HEK293 (cell line): Measurements from ENCODE around the gene SIAE.

Experiments
- CTCF ChIA-PET: fragments of 350-600 bp; formaldehyde crosslinking; extraction: SDS; loops from one replicate; lab custom pipeline; 2021; ENCODE audit warnings: antibody characterized with exemption; lab: Yijun Ruan, JAX
- POLR2A ChIA-PET: fragments of 300-600 bp; formaldehyde crosslinking; extraction: SDS; loops from one replicate; lab custom pipeline; 2020; ENCODE audit warnings: antibody characterized with exemption, inconsistent platforms; lab: Yijun Ruan, JAX
- H3K27ac ChIP-seq: fragments of 200-500 bp; sonication (Bioruptor generic); 2 replicates; pipeline ENCODE4 v1.5.1; 2014; ENCODE audit warnings: low read depth, low read length, control low read depth, inconsistent platforms; ENCODE audit errors: extremely low read depth
- H3K36me3 ChIP-seq, 2 experiments: fragments of 200-500 bp in 1 of 2; sonication (Bioruptor generic) in 1 of 2; 1 replicate in 1 of 2; 2 replicates in 1 of 2; pipeline ENCODE4 v1.5.1; 2014 to 2017; ENCODE audit warnings: inconsistent platforms in 2 of 2, low read length in 2 of 2; ENCODE audit not compliant: control insufficient read depth in 2 of 2, insufficient read depth in 1 of 2
- H3K4me1 ChIP-seq: fragments of 200-500 bp; sonication (Bioruptor generic); 2 replicates; pipeline ENCODE4 v1.5.1; 2014; ENCODE audit warnings: mild to moderate bottlenecking, low read length, inconsistent platforms; ENCODE audit not compliant: control insufficient read depth, insufficient read depth
- H3K4me3 ChIP-seq: 2 replicates; pipeline ENCODE4 v1.5.1; 2011; ENCODE audit warnings: low read depth, mild to moderate bottlenecking, control low read depth, low read length, moderate library complexity
- H3K9me3 ChIP-seq: fragments of 200-500 bp; sonication (Bioruptor generic); 2 replicates; pipeline ENCODE4 v1.5.1; 2014; ENCODE audit warnings: low read depth, low read length, inconsistent platforms; ENCODE audit not compliant: control insufficient read depth, insufficient read depth
- EGR2 ChIP-seq: fragments of 450-650 bp; formaldehyde crosslinking; IDR thresholded peaks from 2 replicates; pipeline ENCODE4 v1.5.1; 2016; ENCODE audit warnings: low read depth, missing biosample characterization, missing genetic modification characterization
- HOXA7 ChIP-seq: sonication (generic); formaldehyde crosslinking; IDR thresholded peaks from 2 replicates; pipeline ENCODE4 v1.8.1; 2022; ENCODE audit warnings: missing genetic modification reagents, borderline replicate concordance
- HOXD13 ChIP-seq: sonication (generic); formaldehyde crosslinking; IDR thresholded peaks from 2 replicates; pipeline ENCODE4 v1.8.0; 2022; ENCODE audit warnings: missing genetic modification reagents, borderline replicate concordance
- IKZF3 ChIP-seq: fragments of 450-650 bp; IDR thresholded peaks from 2 replicates; pipeline ENCODE4 v1.5.0; 2018; ENCODE audit warnings: missing biosample characterization, mild to moderate bottlenecking, missing genetic modification characterization, moderate library complexity
- ZFHX2 ChIP-seq: fragments of 450-650 bp; formaldehyde crosslinking; conservative IDR thresholded peaks from 2 replicates; pipeline ENCODE4 v1.5.1; 2016; ENCODE audit warnings: missing biosample characterization, missing genetic modification characterization
- ZFP41 ChIP-seq: fragments of 450-650 bp; formaldehyde crosslinking; IDR thresholded peaks from 2 replicates; pipeline ENCODE4 v1.5.1; 2016; ENCODE audit warnings: missing biosample characterization, missing genetic modification characterization, borderline replicate concordance
- ZNF16 ChIP-seq: fragments of 450-650 bp; formaldehyde crosslinking; IDR thresholded peaks from 2 replicates; pipeline ENCODE4 v1.5.1; 2016; ENCODE audit warnings: low read depth, missing biosample characterization, missing genetic modification characterization
- ZNF169 ChIP-seq: fragments of 450-650 bp; formaldehyde crosslinking; IDR thresholded peaks from 2 replicates; pipeline ENCODE4 v1.5.1; 2016; ENCODE audit warnings: missing biosample characterization, missing genetic modification characterization
- ZNF2 ChIP-seq: fragments of 450-650 bp; formaldehyde crosslinking; IDR thresholded peaks from 2 replicates; pipeline ENCODE4 v1.5.1; 2016; ENCODE audit warnings: missing biosample characterization, missing genetic modification characterization
- ZNF423 ChIP-seq: fragments of 450-650 bp; formaldehyde crosslinking; IDR thresholded peaks from 2 replicates; pipeline ENCODE4 v1.5.1; 2016; ENCODE audit warnings: missing biosample characterization, missing genetic modification characterization
- ZNF501 ChIP-seq: fragments of 450-650 bp; formaldehyde crosslinking; IDR thresholded peaks from 2 replicates; pipeline ENCODE4 v1.5.1; 2016; ENCODE audit warnings: missing biosample characterization, missing genetic modification characterization
- ZNF571 ChIP-seq: fragments of 450-650 bp; formaldehyde crosslinking; IDR thresholded peaks from 2 replicates; pipeline ENCODE4 v1.5.0; 2017; ENCODE audit warnings: missing biosample characterization, missing genetic modification characterization
- ZNF701 ChIP-seq: fragments of 450-650 bp; formaldehyde crosslinking; IDR thresholded peaks from 2 replicates; pipeline ENCODE4 v1.5.1; 2016; ENCODE audit warnings: missing biosample characterization, missing genetic modification characterization
- ZNF768 ChIP-seq: fragments of 450-650 bp; formaldehyde crosslinking; IDR thresholded peaks from 2 replicates; pipeline ENCODE4 v1.5.1; 2018; ENCODE audit warnings: missing biosample characterization, mild to moderate bottlenecking, missing genetic modification characterization
- ZXDB ChIP-seq: fragments of 450-650 bp; formaldehyde crosslinking; IDR thresholded peaks from 2 replicates; pipeline ENCODE4 v1.5.1; 2016; ENCODE audit warnings: missing biosample characterization, missing genetic modification characterization
- TF ChIP-seq, protein P1 (sequence below): fragments of 450-650 bp; formaldehyde crosslinking; IDR thresholded peaks from 2 replicates; pipeline ENCODE4 v1.5.1; 2016; ENCODE audit warnings: missing biosample characterization, missing genetic modification characterization
- TF ChIP-seq, protein P2 (sequence below): fragments of 450-650 bp; formaldehyde crosslinking; IDR thresholded peaks from 2 replicates; pipeline ENCODE4 v1.5.1; 2017; ENCODE audit warnings: missing biosample characterization, missing genetic modification characterization
- TF ChIP-seq, protein P3 (sequence below): fragments of 450-650 bp; formaldehyde crosslinking; IDR thresholded peaks from 2 replicates; pipeline ENCODE4 v1.5.1; 2016; ENCODE audit warnings: missing biosample characterization, missing genetic modification characterization
- TF ChIP-seq, protein P4 (sequence below): fragments of 450-650 bp; formaldehyde crosslinking; IDR thresholded peaks from 2 replicates; pipeline ENCODE4 v1.5.1; 2016; ENCODE audit warnings: missing biosample characterization, missing genetic modification characterization
- TF ChIP-seq, protein P5 (sequence below): fragments of 450-650 bp; formaldehyde crosslinking; IDR thresholded peaks from 2 replicates; pipeline ENCODE4 v1.5.1; 2016; ENCODE audit warnings: missing biosample characterization, missing genetic modification characterization, borderline replicate concordance

The SIAE gene, protein sequence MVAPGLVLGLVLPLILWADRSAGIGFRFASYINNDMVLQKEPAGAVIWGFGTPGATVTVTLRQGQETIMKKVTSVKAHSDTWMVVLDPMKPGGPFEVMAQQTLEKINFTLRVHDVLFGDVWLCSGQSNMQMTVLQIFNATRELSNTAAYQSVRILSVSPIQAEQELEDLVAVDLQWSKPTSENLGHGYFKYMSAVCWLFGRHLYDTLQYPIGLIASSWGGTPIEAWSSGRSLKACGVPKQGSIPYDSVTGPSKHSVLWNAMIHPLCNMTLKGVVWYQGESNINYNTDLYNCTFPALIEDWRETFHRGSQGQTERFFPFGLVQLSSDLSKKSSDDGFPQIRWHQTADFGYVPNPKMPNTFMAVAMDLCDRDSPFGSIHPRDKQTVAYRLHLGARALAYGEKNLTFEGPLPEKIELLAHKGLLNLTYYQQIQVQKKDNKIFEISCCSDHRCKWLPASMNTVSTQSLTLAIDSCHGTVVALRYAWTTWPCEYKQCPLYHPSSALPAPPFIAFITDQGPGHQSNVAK

DNA sequence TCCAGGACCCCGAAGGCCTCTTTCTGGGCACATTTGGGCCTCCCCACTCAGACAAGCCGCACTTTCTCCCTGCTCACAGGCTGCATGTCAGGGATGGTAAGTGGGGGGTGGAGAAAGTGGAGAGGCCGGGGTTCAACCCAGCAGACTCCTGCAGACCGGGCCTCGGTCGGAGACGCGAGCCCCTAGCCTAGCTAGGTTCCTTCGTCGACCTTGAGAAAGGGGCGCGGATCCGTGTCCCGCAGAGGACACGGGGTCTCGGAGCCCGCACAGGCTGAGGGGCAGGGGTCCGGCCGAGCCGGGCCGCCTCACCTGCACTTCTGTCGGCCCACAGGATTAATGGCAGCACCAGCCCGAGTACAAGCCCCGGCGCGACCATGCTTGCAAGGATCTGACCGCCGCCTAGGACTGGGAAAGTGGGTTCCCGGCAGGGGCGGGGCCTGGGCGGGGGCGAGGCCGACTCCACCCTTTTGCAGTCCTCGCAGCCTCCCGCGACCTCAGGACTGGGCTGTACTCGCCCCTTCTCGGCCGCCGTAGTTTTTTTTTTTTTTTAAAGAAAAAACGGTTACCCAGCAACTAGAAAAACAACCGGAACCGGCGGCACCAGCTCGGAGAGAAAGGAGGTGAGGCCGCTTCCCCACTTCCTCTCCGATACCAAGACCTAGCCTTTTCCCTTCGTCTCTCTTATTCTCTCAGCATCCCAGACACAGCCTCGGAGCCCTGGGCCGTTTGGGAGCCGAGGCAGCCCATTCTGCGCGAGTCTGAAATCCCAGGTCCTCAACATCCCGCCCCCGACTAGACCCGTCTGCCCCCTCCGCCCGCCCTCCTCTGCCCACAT is at the start of gene SIAE, which contains the start of gene SPA17:
TSS of gene SIAE (minus strand) at position 407 of the 835 bp plus-strand sequence. CDS start at position 376, 31 bp downstream.
TSS of gene SPA17 (plus strand) at position 572 of the 835 bp plus-strand sequence. CDS start 1,361 bp downstream, outside the sequence.
- Histone ChIP-seq H3K9me3 (no peaks in the 10 kb centered on the region), H3K27ac (peak within 1 kb of the TSS; percentile 35; the same call in 1 of the 2 replicates), H3K4me3 (peak within 1 kb of the TSS; percentile 78), H3K36me3 (no peaks in the 10 kb centered on the region), H3K4me1 (no peaks in the 10 kb centered on the region; the same call in 1 of the 2 replicates)
- ChIA-PET CTCF (interaction anchor here (0.7 to 5.9 kb wide), 5 partner anchors 30 to 707 kb away, joined by 3 to 43 read pairs (median 4); no protein-coding TSS in a partner anchor), POLR2A (interaction anchor here (0.6 to 1.7 kb wide), 11 partner anchors 15 to 163 kb away, joined by 3 to 10 read pairs (median 5); partner anchors contain the start of genes MSANTD2 and NRGN)
- TF ChIP-seq, protein P1, sequence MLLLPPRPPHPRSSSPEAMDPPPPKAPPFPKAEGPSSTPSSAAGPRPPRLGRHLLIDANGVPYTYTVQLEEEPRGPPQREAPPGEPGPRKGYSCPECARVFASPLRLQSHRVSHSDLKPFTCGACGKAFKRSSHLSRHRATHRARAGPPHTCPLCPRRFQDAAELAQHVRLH (tag by site-specific recombination), result 0 out of 2 replicates have a peak, but pooled peaks have one; percentile 42
- TF ChIP-seq ZFP41 (tag by site-specific recombination) (no peak), HOXA7 (CRISPR knock-in tag) (no peak), ZNF571 (no peak), ZNF768 (tag by site-specific recombination) (no peak), ZNF16 (tag by site-specific recombination) (no peak), HOXD13 (CRISPR knock-in tag) (no peak), ZNF501 (tag by site-specific recombination) (no peak), ZNF423 (no peak), EGR2 (tag by site-specific recombination) (no peak), ZNF701 (tag by site-specific recombination) (no peak), ZXDB (peak; percentile 34; the same call in 1 of the 2 replicates), ZFHX2 (tag by site-specific recombination) (peak; percentile 19; the same call in 1 of the 2 replicates), ZNF2 (tag by site-specific recombination) (no peak), IKZF3 (tag by site-specific recombination) (no peak), ZNF169 (tag by site-specific recombination) (no peak)
- TF ChIP-seq, protein P2, sequence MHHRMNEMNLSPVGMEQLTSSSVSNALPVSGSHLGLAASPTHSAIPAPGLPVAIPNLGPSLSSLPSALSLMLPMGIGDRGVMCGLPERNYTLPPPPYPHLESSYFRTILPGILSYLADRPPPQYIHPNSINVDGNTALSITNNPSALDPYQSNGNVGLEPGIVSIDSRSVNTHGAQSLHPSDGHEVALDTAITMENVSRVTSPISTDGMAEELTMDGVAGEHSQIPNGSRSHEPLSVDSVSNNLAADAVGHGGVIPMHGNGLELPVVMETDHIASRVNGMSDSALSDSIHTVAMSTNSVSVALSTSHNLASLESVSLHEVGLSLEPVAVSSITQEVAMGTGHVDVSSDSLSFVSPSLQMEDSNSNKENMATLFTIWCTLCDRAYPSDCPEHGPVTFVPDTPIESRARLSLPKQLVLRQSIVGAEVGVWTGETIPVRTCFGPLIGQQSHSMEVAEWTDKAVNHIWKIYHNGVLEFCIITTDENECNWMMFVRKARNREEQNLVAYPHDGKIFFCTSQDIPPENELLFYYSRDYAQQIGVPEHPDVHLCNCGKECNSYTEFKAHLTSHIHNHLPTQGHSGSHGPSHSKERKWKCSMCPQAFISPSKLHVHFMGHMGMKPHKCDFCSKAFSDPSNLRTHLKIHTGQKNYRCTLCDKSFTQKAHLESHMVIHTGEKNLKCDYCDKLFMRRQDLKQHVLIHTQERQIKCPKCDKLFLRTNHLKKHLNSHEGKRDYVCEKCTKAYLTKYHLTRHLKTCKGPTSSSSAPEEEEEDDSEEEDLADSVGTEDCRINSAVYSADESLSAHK (tag by site-specific recombination), result no peak
- TF ChIP-seq, protein P3, sequence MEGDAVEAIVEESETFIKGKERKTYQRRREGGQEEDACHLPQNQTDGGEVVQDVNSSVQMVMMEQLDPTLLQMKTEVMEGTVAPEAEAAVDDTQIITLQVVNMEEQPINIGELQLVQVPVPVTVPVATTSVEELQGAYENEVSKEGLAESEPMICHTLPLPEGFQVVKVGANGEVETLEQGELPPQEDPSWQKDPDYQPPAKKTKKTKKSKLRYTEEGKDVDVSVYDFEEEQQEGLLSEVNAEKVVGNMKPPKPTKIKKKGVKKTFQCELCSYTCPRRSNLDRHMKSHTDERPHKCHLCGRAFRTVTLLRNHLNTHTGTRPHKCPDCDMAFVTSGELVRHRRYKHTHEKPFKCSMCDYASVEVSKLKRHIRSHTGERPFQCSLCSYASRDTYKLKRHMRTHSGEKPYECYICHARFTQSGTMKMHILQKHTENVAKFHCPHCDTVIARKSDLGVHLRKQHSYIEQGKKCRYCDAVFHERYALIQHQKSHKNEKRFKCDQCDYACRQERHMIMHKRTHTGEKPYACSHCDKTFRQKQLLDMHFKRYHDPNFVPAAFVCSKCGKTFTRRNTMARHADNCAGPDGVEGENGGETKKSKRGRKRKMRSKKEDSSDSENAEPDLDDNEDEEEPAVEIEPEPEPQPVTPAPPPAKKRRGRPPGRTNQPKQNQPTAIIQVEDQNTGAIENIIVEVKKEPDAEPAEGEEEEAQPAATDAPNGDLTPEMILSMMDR (tag by site-specific recombination), result no peak
- TF ChIP-seq, protein P4, sequence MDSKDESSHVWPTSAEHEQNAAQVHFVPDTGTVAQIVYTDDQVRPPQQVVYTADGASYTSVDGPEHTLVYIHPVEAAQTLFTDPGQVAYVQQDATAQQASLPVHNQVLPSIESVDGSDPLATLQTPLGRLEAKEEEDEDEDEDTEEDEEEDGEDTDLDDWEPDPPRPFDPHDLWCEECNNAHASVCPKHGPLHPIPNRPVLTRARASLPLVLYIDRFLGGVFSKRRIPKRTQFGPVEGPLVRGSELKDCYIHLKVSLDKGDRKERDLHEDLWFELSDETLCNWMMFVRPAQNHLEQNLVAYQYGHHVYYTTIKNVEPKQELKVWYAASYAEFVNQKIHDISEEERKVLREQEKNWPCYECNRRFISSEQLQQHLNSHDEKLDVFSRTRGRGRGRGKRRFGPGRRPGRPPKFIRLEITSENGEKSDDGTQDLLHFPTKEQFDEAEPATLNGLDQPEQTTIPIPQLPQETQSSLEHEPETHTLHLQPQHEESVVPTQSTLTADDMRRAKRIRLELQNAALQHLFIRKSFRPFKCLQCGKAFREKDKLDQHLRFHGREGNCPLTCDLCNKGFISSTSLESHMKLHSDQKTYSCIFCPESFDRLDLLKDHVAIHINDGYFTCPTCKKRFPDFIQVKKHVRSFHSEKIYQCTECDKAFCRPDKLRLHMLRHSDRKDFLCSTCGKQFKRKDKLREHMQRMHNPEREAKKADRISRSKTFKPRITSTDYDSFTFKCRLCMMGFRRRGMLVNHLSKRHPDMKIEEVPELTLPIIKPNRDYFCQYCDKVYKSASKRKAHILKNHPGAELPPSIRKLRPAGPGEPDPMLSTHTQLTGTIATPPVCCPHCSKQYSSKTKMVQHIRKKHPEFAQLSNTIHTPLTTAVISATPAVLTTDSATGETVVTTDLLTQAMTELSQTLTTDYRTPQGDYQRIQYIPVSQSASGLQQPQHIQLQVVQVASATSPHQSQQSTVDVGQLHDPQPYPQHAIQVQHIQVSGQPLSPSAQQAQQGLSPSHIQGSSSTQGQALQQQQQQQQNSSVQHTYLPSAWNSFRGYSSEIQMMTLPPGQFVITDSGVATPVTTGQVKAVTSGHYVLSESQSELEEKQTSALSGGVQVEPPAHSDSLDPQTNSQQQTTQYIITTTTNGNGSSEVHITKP (tag by site-specific recombination), result peak; percentile 98
- TF ChIP-seq, protein P5, sequence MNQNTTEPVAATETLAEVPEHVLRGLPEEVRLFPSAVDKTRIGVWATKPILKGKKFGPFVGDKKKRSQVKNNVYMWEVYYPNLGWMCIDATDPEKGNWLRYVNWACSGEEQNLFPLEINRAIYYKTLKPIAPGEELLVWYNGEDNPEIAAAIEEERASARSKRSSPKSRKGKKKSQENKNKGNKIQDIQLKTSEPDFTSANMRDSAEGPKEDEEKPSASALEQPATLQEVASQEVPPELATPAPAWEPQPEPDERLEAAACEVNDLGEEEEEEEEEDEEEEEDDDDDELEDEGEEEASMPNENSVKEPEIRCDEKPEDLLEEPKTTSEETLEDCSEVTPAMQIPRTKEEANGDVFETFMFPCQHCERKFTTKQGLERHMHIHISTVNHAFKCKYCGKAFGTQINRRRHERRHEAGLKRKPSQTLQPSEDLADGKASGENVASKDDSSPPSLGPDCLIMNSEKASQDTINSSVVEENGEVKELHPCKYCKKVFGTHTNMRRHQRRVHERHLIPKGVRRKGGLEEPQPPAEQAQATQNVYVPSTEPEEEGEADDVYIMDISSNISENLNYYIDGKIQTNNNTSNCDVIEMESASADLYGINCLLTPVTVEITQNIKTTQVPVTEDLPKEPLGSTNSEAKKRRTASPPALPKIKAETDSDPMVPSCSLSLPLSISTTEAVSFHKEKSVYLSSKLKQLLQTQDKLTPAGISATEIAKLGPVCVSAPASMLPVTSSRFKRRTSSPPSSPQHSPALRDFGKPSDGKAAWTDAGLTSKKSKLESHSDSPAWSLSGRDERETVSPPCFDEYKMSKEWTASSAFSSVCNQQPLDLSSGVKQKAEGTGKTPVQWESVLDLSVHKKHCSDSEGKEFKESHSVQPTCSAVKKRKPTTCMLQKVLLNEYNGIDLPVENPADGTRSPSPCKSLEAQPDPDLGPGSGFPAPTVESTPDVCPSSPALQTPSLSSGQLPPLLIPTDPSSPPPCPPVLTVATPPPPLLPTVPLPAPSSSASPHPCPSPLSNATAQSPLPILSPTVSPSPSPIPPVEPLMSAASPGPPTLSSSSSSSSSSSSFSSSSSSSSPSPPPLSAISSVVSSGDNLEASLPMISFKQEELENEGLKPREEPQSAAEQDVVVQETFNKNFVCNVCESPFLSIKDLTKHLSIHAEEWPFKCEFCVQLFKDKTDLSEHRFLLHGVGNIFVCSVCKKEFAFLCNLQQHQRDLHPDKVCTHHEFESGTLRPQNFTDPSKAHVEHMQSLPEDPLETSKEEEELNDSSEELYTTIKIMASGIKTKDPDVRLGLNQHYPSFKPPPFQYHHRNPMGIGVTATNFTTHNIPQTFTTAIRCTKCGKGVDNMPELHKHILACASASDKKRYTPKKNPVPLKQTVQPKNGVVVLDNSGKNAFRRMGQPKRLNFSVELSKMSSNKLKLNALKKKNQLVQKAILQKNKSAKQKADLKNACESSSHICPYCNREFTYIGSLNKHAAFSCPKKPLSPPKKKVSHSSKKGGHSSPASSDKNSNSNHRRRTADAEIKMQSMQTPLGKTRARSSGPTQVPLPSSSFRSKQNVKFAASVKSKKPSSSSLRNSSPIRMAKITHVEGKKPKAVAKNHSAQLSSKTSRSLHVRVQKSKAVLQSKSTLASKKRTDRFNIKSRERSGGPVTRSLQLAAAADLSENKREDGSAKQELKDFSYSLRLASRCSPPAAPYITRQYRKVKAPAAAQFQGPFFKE (tag by site-specific recombination), result no peak
